ENCODE results near the gene DDB1.

DNA sequence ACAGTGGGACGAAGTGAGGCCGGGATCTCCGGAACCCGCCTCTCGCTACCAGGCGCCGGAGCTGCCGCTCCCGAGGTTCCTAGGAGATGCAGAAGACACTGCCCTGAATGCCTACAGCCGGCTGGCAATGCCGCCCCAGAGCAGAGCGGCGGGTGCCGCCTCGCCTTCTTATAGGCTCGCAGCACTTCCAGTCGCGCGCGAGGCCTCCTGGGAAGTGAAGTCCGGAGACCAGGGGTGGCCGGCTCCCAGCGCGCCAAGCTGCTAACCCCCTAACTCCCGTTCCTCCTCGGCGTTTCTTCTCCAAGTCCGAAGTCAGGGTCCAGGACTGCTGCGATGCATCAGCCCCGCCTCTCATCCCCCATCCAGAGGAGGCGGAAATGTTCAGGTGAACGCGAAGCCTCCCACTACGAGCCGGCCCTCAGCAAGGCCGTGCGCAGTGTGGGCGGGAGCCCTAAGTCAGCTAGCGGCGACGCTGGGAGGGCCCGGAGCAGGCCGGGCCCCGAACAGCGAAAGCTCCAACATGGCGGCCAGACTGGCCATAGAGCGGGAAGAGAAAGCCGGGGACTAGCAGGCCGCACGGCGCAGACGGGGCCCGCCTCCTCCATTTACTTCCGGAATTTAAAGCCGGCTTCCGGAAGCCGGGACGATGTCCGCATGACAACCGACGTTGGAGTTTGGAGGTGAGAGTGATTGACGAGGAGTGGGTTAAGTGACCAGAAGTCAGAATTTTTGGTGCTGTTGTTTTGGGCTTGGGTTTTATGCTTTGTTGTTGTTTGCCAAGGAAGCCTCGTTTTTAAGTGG is 29.0 kb upstream of the DDB1 start, which contains the start of the genes CYB561A3 and TMEM138:
- peak; percentile 78 for TF ChIP-seq POLR2A (IDR thresholded peaks at IDR 0.05; ENCODE audit: low read depth)
- TF ChIP-seq, protein P1, sequence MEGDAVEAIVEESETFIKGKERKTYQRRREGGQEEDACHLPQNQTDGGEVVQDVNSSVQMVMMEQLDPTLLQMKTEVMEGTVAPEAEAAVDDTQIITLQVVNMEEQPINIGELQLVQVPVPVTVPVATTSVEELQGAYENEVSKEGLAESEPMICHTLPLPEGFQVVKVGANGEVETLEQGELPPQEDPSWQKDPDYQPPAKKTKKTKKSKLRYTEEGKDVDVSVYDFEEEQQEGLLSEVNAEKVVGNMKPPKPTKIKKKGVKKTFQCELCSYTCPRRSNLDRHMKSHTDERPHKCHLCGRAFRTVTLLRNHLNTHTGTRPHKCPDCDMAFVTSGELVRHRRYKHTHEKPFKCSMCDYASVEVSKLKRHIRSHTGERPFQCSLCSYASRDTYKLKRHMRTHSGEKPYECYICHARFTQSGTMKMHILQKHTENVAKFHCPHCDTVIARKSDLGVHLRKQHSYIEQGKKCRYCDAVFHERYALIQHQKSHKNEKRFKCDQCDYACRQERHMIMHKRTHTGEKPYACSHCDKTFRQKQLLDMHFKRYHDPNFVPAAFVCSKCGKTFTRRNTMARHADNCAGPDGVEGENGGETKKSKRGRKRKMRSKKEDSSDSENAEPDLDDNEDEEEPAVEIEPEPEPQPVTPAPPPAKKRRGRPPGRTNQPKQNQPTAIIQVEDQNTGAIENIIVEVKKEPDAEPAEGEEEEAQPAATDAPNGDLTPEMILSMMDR (IDR thresholded peaks at IDR 0.05), result no peak

All from esophagus muscularis mucosa (tissue), 3 donors.